Right lobe of liver (tissue), 6 donors: Measurements from ENCODE around the gene YLPM1. TPM values are rescaled to one million over a fixed set of nuclear protein-coding genes. Genes with fewer than 3 reads are reported as not detected.

Experiments used
- ATAC-seq, 4 donors: fragments of 200-7000 bp; cut with Tn5 transposase; one replicate each; pipeline ENCODE4 v1.9.1; 2020; ENCODE audit warnings: mild to moderate bottlenecking in 4 of 4, moderate library complexity in 4 of 4
- DNase-seq, 3 donors: peaks; one replicate each; pipeline ENCODE4 v3.0.0-alpha.2; 2020
- H3K27ac ChIP-seq, 3 donors: fragments of 200-600 bp; one replicate each; pipeline ENCODE4 v1.8.0; 2022
- H3K27me3 ChIP-seq, 2 donors: fragments of 200-600 bp; one replicate each; pipeline ENCODE4 v1.8.0; 2022
- H3K36me3 ChIP-seq, 4 donors: fragments of 200-600 bp; sonication (generic) in 1 of 4; one replicate each; pipeline versions ENCODE4 v1.5.1 to v1.8.0; 2017 to 2022; ENCODE audit warnings: control low read depth in 1 of 4
- H3K4me1 ChIP-seq, 4 donors: fragments of 200-600 bp; sonication (generic) in 1 of 4; one replicate each; pipeline versions ENCODE4 v1.5.1 to v1.8.0; 2017 to 2022; ENCODE audit warnings: control low read depth in 1 of 4
- H3K4me3 ChIP-seq, 3 donors: fragments of 200-600 bp; one replicate each; pipeline ENCODE4 v1.8.0; 2022
- H3K9me3 ChIP-seq, 4 donors: fragments of 200-600 bp; sonication (generic) in 1 of 4; one replicate each; pipeline versions ENCODE4 v1.5.1 to v1.8.0; 2017 to 2022; ENCODE audit warnings: control low read depth in 1 of 4
- CTCF ChIP-seq, 4 donors: fragments of 200-600 bp in 3 of 4; fragments of 450-650 bp in 1 of 4; IDR thresholded peaks; one replicate each; pipeline versions ENCODE4 v1.5.1 to v1.8.0; 2016 to 2022; ENCODE audit warnings: antibody characterized with exemption in 4 of 4, mild to moderate bottlenecking in 2 of 4
- POLR2A ChIP-seq: fragments of 450-650 bp; IDR thresholded peaks from one replicate; pipeline ENCODE4 v1.6.1; 2017; ENCODE audit warnings: antibody characterized with exemption, mild to moderate bottlenecking
- WGBS: methylation state at CpG from one replicate; pipeline ENCODE4 v1.1.6; 2018; ENCODE audit warnings: low coverage, low lambda C conversion rate; ENCODE audit not compliant: insufficient coverage; ENCODE audit errors: missing lambda C conversion rate; 5-methylcytosine and 5-hydroxymethylcytosine counted together
- intact Hi-C, 2 donors: fragments of 100-400 bp; cut with DNase I; formaldehyde crosslinking; loops; one replicate each; pipeline versions ENCODE4 v1.11.2 to v1.14.1; 2022
- total RNA-seq, 6 experiments: library from RNA; depleted of rRNA in 2 of 6; stranded (reverse); fragments of >200 nt in 2 of 6; fragmentation: NEBNext Ultra II Directional in 3 of 6; extraction: Animal tissue kit (Norgen Biotek cat#: 25700) in 3 of 6; gene quantifications; one replicate each; pipeline versions ENCODE4 v1.1.0 to v1.2.4, GENCODE V29; 2016 to 2023
- donor health status: DM: no; HTN: yes; CAD: no.
- donor health status: DM: no; HTN: no; CAD: no.
- donor health status: DM: no; HTN: no; CAD: no.
- donor health status: DM: no; HTN: yes; CAD: no.
- donor health status: DM: no; HTN: yes; CAD: no.

Gene YLPM1
- total RNA-seq, 6 experiments from 2014 or later: 14.8 to 20.0 (median 17.1) TPM

GRCh38 chr14:74793506-74794155, 30.5 kb downstream of the YLPM1 start:
- Histone ChIP-seq H3K4me1 (peaks cover 0 to 4% (median 0%) of the 10 kb centered on the region in 4 donors), H3K27me3 (no peaks in the 10 kb centered on the region), H3K9me3 (no peaks in the 10 kb centered on the region), H3K4me3 (no peak overlapping the region), H3K27ac (peak overlapping the region in 1 of 3 donors; percentile 25), H3K36me3 (peaks cover 0 to 6% (median 0%) of the 10 kb centered on the region in 4 donors)
- TF ChIP-seq CTCF (IDR thresholded peaks at IDR 0.05): peak in 1 of 4 donors; percentile 24
- TF ChIP-seq POLR2A: no peak
- ATAC-seq: no peak
- WGBS: 45% methylated on average over 3 of the region's 3 CpGs
- intact Hi-C loops: loop anchor here in 1 of 2 donors (10.0 kb wide), 1 partner anchor 279 kb away; no protein-coding TSS in a partner anchor
- no peak for DNase-seq

GRCh38 chr14:74794947-74795346, 31.8 kb downstream of the YLPM1 start:
- H3K27me3 ChIP-seq: no peaks in the 10 kb centered on the region
- ATAC-seq: no peak
- H3K4me1 ChIP-seq: peaks cover 0 to 11% (median 3%) of the 10 kb centered on the region in 4 donors
- intact Hi-C loops: loop anchor here in 1 of 2 donors (10.0 kb wide), 1 partner anchor 280 kb away; no protein-coding TSS in a partner anchor
- no peaks in the 10 kb centered on the region for H3K9me3 ChIP-seq
- H3K4me3 ChIP-seq: no peak overlapping the region
- DNase-seq: no peak
- 100% methylated on average over 2 of the region's 2 CpGs for WGBS
- H3K36me3 ChIP-seq: peaks cover 0 to 6% (median 0%) of the 10 kb centered on the region in 4 donors
- TF ChIP-seq CTCF (IDR thresholded peaks at IDR 0.05) (no peak), POLR2A (no peak)
- H3K27ac ChIP-seq: no peak overlapping the region

- intact Hi-C loops: loop anchor here in 1 of 2 donors (10.0 kb wide), 1 partner anchor 285 kb away; no protein-coding TSS in a partner anchor
- H3K9me3 ChIP-seq: no peaks in the 10 kb centered on the region
- H3K36me3 ChIP-seq: peaks cover 0 to 17% (median 0%) of the 10 kb centered on the region in 4 donors
- DNase-seq: no peak
- no peak overlapping the region for H3K27ac ChIP-seq
- H3K4me1 ChIP-seq: peaks cover 0 to 20% (median 6%) of the 10 kb centered on the region in 4 donors
- TF ChIP-seq POLR2A: no peak
- no peak for TF ChIP-seq CTCF (IDR thresholded peaks at IDR 0.05)
- ATAC-seq: peak; percentile 24 to 62 (median 40)
- H3K4me3 ChIP-seq: no peak overlapping the region
- H3K27me3 ChIP-seq: no peaks in the 10 kb centered on the region
These were observed 36.6 kb downstream of the YLPM1 start for GRCh38 chr14:74799765-74800164.

GRCh38 chr14:74800780-74801179, 37.7 kb downstream of the YLPM1 start:
- no peak for DNase-seq

More at GRCh38 chr14:74800780-74801179, 37.7 kb downstream of the YLPM1 start:
- TF ChIP-seq POLR2A (no peak), CTCF (IDR thresholded peaks at IDR 0.05) (no peak)
- H3K4me3 ChIP-seq: no peak overlapping the region
- H3K36me3 ChIP-seq: peaks cover 0 to 17% (median 0%) of the 10 kb centered on the region in 4 donors
- peaks cover 0 to 20% (median 6%) of the 10 kb centered on the region in 4 donors for H3K4me1 ChIP-seq
- H3K27ac ChIP-seq: no peak overlapping the region
- 24% methylated on average over 3 of the region's 3 CpGs for WGBS
- H3K9me3 ChIP-seq: no peaks in the 10 kb centered on the region
- no peaks in the 10 kb centered on the region for H3K27me3 ChIP-seq
- peak in 3 of 4 donors; percentile 17 to 59 (median 36) for ATAC-seq
- intact Hi-C loops: no loop called here
